ENCODE results near the gene TP53BP1.

The TP53BP1 gene

DNA sequence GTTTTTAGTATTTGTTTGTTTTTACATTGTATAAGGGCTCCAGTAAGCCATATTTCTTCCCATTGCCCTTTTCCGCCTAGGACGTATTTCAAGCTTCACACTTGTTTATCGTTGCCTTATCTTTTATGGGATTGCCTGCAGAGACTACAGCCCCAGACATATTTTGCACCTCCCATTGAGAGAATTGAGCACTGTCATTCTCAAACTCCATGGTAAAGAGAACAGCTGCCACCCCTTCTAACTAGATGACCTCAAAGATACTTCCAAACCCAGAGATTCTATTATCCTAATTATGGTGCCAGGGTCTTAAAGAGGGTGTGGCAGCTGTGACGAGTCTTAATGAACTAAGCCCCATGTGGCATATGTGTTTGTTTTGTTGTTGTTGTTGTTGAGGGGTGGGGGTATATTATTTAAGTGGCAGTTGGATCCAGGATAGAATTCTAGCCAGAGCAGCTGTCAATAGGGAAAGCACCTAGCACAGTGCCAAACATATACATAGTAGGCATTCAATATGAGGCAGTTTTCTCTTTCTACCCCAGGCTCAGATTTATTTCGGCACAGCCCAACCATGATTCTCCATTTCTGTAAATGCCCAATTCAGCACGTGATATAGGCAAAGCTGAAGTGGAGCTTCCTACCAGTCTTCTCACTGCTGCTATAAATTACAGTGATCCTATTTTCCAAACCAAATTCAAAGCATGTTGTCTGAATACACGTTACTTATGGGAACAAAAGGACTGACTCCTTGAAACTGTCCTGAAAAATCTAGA is 932 bp upstream of the TP53BP1 start:
- in situ Hi-C loops (cut with HindIII; ENCODE audit: low pct_ligation_motif_present, low pct_unique_long_range_greater_than_20kb, low sequenced_read_pairs): no loop called here
- DNase-seq: no peak

DNA sequence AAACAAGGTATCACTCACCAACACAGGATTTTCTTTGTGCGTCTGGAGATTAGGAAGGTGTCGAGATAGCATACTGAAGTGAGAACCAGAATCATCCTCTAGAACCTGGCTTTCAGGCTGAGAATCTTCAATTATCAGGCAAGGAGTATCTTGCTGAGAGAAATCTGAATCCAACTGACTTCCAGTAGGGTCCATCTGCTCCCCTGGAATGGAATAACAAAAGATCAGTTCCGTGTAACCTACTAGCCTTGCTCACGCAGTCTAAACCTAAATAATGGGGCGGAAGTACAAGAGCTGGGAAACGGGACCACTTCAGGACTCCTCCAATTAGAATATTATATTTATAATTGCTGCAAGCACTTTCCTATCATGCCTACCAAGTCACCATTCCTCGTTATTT is 690 bp downstream of the TP53BP1 start:
- DNase-seq: no peak
- in situ Hi-C loops (cut with HindIII; ENCODE audit: low pct_ligation_motif_present, low pct_unique_long_range_greater_than_20kb, low sequenced_read_pairs): no loop called here

DNA sequence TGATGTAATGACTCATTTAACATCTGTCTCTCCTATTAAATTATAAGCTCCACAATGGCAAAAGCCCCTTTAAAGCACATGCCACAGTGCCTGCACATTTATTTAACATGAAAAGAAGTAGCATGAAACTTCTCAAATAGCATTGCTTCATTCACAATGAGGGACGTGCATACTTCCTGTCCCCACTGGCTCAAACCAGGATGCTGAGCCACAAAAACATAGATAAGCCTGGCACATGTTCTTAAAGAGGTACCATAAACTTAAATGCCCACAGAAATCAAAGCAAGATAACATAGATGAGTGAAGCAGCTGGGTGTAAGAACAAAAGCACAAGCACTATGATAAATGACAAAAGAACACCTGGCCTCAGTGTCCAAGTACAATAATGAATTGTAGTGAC is 3.8 kb downstream of the TP53BP1 start:
- in situ Hi-C loops (cut with HindIII; ENCODE audit: low pct_ligation_motif_present, low pct_unique_long_range_greater_than_20kb, low sequenced_read_pairs): no loop called here
- no peak for DNase-seq

DNA sequence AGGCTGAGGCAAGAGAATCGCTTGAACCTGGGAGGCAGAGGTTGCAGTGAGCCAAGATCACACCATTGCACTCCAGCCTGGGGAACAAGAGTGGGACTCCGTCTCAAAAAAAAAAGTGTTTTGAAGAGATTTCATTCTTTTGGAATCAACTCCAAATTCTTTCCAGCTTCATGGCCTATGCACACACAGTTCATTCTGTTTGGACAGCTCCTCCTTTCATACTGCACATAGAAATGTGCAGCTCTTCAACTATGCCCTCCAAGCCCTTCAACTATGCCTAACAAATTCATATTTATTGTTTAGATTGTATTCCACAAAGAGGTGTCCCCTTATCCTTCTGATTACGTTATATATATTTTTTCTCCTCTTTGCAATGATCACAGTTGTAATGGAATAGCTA is 4.2 kb downstream of the TP53BP1 start:
- in situ Hi-C loops (cut with HindIII; ENCODE audit: low pct_ligation_motif_present, low pct_unique_long_range_greater_than_20kb, low sequenced_read_pairs): no loop called here
- DNase-seq: no peak

DNA sequence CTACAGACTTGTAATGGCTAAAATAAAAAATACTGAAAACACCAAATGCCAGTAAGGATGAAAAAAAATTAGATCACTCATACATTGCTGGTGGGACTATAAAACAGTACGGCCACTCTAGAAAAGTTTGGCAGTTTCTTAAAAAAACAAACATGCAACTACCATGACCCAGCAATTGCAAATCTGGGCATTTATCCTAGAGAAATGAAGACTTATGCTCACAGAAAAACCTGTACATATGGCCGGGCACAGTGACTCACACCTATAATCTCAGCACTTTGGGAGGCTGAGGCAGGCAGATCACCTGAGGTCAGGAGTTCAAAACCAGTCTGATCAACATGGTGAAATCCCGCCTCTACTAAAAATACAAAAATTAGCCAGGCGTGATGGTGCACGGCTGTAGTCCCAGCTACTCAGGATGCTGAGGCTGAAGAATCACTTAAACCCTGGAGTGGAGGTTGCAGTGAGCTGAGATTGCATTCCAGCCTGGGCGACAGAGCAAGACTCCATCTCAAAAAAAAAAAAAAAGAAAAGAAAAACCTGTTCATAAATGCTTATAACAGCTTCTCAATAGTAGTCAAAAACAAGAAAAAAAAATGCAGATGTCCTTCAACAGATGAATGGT is 5.6 kb downstream of the TP53BP1 start:
- DNase-seq: no peak
- in situ Hi-C loops (cut with HindIII; ENCODE audit: low pct_ligation_motif_present, low pct_unique_long_range_greater_than_20kb, low sequenced_read_pairs): no loop called here

DNA sequence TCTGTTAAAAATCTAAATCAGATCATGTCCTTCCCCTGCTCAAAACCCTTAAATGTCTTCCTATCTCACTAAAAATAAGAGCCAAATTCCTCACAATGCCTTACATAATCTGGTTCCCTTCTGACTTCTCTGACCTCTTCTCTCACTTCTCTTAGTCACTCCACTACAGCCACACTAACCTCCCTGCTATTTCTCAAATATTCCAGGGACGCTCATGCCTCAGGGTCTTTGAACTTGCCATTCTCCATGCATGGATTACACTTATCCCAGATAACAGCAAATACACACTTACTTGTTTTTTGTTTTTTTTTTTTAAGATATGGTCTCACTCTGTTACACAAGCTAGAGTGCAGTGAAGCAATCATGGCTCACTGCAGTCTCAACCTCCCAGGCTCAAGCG is 8.5 kb downstream of the TP53BP1 start:
- no peak for DNase-seq
- in situ Hi-C loops (cut with HindIII; ENCODE audit: low pct_ligation_motif_present, low pct_unique_long_range_greater_than_20kb, low sequenced_read_pairs): no loop called here

DNA sequence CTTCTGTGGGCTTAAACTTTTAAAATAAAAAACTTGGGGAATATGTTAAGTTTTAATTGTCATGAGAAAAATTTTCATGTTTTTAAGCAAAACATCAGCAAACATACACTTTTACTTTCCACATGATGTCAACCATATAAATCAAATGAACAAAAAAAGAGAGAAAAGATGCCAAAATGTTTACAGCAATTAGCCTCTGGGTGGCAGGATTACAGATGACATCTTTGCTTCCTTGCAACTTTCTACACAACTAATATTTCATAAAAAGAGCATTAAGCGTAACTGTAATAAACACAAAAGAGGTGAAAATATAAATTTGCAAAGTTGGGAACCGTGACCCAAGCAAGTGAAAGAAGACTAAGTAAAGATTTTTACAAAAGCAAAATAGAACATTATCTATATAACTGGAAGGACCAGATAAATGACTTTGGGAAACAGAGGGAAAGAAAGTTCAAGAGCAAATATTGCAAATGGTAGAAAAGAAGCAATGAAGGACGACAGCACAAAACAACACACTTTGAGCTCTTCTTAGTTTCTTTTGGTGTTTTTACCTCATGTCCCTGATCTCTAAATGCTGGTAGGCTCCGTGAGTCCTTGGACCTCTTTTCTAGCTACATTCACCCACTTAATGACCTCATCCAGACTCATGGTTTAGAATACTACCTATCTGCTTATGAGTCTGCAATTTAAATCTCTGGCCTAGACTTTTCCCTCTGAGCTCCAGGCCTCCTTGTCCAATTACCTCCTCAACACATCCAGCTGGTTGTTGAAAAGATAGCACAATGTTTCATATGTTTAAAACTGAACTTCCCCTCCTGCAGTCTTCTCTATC is 9.4 kb downstream of the TP53BP1 start:
- DNase-seq: peak; percentile 24
- in situ Hi-C loops (cut with HindIII; ENCODE audit: low pct_ligation_motif_present, low pct_unique_long_range_greater_than_20kb, low sequenced_read_pairs): no loop called here

DNA sequence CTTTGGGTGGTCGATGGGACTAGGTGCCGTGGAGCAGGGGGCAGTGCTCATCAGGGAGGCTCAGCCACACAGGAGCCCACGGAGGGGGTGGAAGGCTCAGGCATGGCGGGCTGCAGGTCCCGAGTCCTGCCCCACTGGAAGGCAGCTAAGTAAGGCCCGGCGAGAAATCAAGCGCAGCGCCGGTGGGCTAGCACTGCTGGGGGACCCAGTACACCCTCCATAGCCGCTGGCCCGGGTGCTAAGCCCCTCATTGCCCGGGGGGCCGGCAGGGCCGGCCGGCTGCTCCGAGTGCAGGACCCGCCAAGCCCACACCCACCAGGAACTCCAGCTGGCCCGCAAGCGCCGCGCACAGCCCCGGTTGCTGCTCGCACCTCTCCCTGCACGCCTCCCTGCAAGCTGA is 19.1 kb downstream of the TP53BP1 start:
- DNase-seq: no peak
- in situ Hi-C loops (cut with HindIII; ENCODE audit: low pct_ligation_motif_present, low pct_unique_long_range_greater_than_20kb, low sequenced_read_pairs): no loop called here

DNA sequence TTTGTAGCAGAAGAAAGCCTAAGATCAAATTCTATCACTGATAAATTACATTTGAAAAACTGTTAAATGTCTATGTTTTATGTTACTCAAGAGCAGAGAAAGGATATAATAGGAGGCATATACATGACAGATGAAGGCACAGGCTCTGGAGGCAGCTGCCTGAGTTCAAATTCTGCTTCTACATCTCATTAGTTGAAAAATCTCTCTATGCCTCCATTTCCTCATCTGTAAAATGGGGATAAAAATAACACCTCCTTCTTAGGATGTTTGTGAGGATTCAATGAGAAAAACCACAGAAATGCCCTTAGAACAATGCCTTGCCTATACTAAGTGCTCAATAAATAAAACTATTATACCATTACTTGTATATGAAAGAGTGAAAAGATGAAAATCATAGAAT is 21.0 kb downstream of the TP53BP1 start:
- in situ Hi-C loops (cut with HindIII; ENCODE audit: low pct_ligation_motif_present, low pct_unique_long_range_greater_than_20kb, low sequenced_read_pairs): no loop called here
- no peak for DNase-seq

DNA sequence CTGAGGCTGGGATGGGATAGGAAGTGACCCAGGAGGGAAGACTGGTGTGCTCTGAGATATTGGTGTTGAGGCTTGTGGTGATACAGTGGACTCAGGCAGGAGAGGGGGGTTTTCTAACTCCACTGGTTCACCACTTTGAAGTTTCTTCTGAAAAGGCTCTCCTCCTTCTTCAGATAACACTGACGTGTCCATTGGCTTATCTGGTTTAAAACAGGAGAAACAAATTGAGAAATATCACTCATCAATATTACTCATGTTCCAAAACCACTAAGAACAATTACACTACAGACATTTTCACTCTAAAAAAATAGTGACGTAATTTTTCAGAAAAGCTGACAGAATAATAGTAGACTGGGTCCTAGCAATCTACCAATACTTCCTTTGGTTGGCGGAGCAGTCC is 23.1 kb downstream of the TP53BP1 start:
- in situ Hi-C loops (cut with HindIII; ENCODE audit: low pct_ligation_motif_present, low pct_unique_long_range_greater_than_20kb, low sequenced_read_pairs): no loop called here
- no peak for DNase-seq

DNA sequence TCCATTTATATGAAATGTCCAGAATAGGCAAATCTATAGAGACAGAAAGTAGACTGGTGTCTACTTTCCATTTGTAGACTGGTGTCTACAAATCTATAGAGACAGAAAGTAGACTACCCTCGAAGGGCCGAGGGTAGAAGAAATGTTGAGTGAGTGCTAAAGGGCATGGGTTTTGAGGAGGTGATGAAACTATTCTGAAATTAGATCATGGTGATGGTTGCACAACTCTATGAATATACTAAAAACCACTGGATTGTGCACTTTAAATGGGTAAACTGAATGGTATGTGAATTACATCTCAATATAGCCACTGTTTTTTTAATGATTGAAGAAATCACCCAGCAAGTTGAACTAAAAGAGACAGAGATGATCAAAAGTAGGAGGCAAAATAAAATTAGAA is 27.9 kb downstream of the TP53BP1 start:
- DNase-seq: no peak
- in situ Hi-C loops (cut with HindIII; ENCODE audit: low pct_ligation_motif_present, low pct_unique_long_range_greater_than_20kb, low sequenced_read_pairs): no loop called here

DNA sequence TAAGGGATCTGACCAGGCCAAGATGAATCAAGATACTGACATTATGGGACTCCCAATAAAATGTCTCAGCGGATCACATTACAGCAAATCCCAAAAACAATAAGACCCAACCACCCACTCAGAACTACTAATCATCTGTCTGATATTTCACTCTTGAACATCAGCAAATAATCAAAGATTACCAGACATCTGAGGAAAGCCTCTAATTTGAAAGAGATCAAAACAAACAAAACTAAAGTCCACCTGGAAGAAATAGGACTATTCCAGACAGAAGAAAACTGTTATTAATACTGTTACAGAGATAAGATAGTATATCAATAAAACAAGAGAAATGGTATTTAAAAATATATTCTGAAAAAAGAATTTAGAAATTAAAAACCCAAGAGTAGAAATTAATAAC is 29.0 kb downstream of the TP53BP1 start:
- DNase-seq: no peak
- in situ Hi-C loops (cut with HindIII; ENCODE audit: low pct_ligation_motif_present, low pct_unique_long_range_greater_than_20kb, low sequenced_read_pairs): no loop called here

DNA sequence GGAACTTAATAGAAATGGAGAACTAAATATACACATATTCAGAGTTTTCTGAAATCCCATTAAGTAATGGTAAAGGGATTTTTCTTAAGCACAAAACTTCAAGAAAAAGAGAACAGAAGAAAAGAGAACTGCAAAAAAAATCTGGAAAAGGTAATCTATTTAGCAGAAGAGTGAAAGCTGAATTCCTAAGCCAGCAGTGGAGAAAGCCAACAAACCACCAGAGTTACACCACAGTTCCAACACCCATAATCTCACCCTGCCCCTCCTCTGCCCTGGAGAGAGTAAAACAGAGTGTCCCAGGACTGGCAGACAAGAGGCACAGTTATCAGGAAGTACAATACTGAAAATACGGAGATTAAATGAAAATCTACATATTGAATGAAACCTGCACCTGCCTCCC is 29.4 kb downstream of the TP53BP1 start:
- in situ Hi-C loops (cut with HindIII; ENCODE audit: low pct_ligation_motif_present, low pct_unique_long_range_greater_than_20kb, low sequenced_read_pairs): no loop called here
- DNase-seq: no peak

DNA sequence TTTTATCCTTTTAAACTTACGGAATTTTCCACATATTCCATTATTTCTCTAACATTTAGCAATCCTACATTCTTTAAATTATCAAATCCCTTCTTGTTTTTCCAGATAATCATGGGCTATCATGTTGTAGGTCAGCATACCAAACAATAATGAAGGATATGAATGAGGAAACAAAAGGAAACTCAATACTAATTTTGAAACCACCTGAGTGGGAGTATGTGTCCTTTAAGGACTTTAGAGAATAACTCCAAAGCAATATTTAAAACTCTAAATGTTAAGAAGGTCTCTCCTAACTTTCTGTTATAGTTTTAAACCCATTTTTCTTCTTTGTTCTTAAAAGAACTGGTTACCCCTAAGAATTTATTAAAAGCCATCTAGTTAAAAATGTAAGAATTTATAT is 43.0 kb downstream of the TP53BP1 start:
- no peak for DNase-seq
- in situ Hi-C loops (cut with HindIII; ENCODE audit: low pct_ligation_motif_present, low pct_unique_long_range_greater_than_20kb, low sequenced_read_pairs): no loop called here

DNA sequence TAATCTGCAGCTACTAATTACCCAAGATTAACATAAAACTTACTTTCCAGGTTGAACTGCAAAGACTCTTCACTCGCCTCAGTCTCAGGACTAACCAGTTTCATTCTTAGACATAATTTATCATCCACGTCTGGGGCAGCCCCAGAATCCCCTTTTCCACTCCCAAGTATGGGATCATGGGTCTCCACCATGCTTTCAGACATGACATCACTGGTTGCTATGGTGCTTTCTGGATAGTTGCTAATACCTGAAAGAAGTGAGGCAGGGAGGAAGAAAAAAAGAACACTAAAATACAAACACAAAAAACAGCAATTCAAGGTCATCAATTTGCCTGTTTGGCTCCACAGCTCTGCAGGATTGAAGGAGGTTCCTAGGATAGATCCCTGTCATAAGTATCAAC is 46.6 kb downstream of the TP53BP1 start:
- DNase-seq: no peak
- in situ Hi-C loops (cut with HindIII; ENCODE audit: low pct_ligation_motif_present, low pct_unique_long_range_greater_than_20kb, low sequenced_read_pairs): no loop called here

DNA sequence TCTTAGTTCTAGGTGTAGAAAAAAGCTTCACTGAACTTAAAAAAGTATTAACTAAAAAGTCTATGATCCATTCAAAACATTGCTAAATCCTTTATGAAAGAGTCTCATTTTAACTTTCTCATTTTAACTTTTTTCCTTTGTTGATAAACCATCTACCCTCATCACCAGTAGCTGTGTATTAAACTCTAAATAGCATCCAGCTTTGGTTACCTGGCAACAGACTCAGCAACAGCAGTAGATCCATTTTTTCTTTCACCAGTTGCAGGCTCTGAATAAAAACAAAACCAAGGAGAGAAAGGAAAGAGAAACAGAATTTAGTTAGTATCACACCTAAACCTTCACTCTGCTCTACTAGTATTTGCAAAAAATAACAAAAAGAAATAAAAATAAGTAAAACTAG is 51.6 kb downstream of the TP53BP1 start:
- in situ Hi-C loops (cut with HindIII; ENCODE audit: low pct_ligation_motif_present, low pct_unique_long_range_greater_than_20kb, low sequenced_read_pairs): no loop called here

DNA sequence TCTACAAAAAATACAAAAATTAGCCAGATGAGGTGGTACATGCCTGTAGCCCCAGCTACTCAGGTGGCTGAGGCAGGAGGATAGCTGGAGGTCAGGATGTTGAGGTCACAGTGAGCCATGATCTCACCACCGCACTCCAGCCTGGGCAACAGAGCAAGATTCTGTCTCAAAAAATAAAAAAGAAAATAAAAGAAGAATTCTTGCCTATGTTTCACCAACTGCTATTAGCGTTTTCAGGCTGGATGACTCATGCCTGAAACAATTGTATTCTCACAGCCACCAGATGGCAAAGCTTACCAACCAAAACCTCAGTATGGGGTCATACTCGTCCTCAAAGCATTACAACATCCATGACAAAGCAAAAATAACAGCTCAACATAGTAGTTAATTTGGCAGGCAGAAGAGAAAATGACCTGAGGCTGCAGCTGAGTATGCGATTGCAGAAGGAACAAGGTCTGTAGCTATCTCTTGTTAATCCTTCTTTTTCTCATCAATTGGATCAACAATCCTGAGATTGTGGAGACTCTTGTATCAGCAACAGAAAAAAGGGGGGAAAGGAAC is 52.2 kb downstream of the TP53BP1 start:
- peak; percentile 88 for DNase-seq
- in situ Hi-C loops (cut with HindIII; ENCODE audit: low pct_ligation_motif_present, low pct_unique_long_range_greater_than_20kb, low sequenced_read_pairs): no loop called here

More for the DNA sequence above, 51.6 kb downstream of the TP53BP1 start:
- peak; percentile 32 for DNase-seq

DNA sequence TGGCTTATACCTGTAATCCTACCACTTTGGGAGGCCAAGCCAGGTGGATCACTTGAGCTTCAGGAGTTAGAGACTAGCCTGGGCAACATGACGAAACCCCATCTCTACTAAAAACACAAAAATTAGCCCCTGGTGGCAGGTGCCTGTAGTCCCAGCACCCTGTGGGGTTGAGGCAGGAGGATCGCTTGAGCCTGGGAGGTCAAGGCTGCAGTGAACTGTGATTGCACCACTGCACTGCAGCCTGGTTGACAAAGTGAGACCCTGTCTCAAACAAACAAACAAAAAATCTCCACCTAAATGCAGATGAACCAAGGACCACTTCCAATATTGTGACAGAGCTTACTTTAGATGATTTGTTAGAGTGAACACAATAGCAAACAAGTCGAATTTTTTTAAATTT is 53.7 kb downstream of the TP53BP1 start:
- in situ Hi-C loops (cut with HindIII; ENCODE audit: low pct_ligation_motif_present, low pct_unique_long_range_greater_than_20kb, low sequenced_read_pairs): no loop called here
- no peak for DNase-seq

DNA sequence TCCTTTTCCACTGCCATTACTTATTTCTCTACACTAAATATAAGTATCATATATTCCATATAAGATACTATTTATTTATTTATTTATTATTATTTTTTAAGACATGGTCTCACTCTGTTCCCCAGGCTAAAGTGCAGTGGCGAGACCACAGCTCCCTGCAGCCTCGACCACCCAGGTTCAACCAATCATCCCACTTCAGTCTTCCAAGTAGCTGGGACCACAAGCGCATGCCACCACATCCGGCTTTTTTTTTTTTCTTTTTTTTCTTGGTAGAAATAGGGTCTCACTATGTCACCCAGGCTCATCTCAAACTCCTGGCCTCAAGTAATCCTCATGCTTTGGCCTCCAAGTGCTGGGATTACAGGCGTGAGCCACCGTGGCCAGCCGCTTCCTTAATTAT is 56.6 kb downstream of the TP53BP1 start:
- DNase-seq: no peak
- in situ Hi-C loops (cut with HindIII; ENCODE audit: low pct_ligation_motif_present, low pct_unique_long_range_greater_than_20kb, low sequenced_read_pairs): no loop called here
